Neural progenitor cell (in vitro differentiated cells): ENCODE measurements around the gene CTSO. TPM values are rescaled to one million over a fixed set of nuclear protein-coding genes. Genes with fewer than 3 reads are reported as not detected.

ENCODE experiments used
- DNase-seq: peaks from one replicate; pipeline ENCODE4 v3.0.0-alpha.2; 2016; ENCODE audit warnings: low spot score
- H2AFZ ChIP-seq: fragments of 200-600 bp; sonication (generic); replicated peaks from 2 replicates; pipeline ENCODE4 v1.6.1; 2016; ENCODE audit warnings: antibody characterized with exemption
- H3F3A ChIP-seq: fragments of 200-600 bp; sonication (generic); 2 replicates; pipeline ENCODE4 v1.6.1; 2016; ENCODE audit warnings: antibody characterized with exemption, low read depth
- H3K27ac ChIP-seq: fragments of 200-600 bp; sonication (generic); 2 replicates; pipeline ENCODE4 v1.5.1; 2016; ENCODE audit warnings: mild to moderate bottlenecking
- H3K27me3 ChIP-seq: fragments of 200-600 bp; sonication (generic); 2 replicates; pipeline ENCODE4 v1.6.1; 2016; ENCODE audit warnings: mild to moderate bottlenecking, moderate library complexity
- H3K36me3 ChIP-seq: fragments of 200-600 bp; sonication (generic); 2 replicates; pipeline ENCODE4 v1.5.1; 2016
- H3K4me1 ChIP-seq: fragments of 200-600 bp; sonication (generic); 2 replicates; pipeline ENCODE4 v1.6.1; 2016; ENCODE audit warnings: mixed run types
- H3K4me2 ChIP-seq: fragments of 200-600 bp; sonication (generic); 2 replicates; pipeline ENCODE4 v1.6.1; 2016
- H3K4me3 ChIP-seq: fragments of 200-600 bp; sonication (generic); 2 replicates; pipeline ENCODE4 v1.5.1; 2016
- H3K79me2 ChIP-seq: fragments of 200-600 bp; sonication (generic); 2 replicates; pipeline ENCODE4 v1.6.1; 2016; ENCODE audit warnings: low read depth
- H3K9ac ChIP-seq: fragments of 200-600 bp; sonication (generic); 2 replicates; pipeline ENCODE4 v1.6.1; 2016
- H3K9me3 ChIP-seq: fragments of 200-600 bp; sonication (generic); 2 replicates; pipeline ENCODE4 v1.5.1; 2016; ENCODE audit warnings: low read depth
- H4K20me1 ChIP-seq: fragments of 200-600 bp; sonication (generic); 2 replicates; pipeline ENCODE4 v1.6.1; 2016; ENCODE audit warnings: low read depth
- H3K27ac Mint-ChIP-seq: 3 replicates; pipeline ENCODE4 v1.8.0; 2021; ENCODE audit warnings: mixed read lengths
- H3K27me3 Mint-ChIP-seq: 2 replicates; pipeline ENCODE4 v1.8.0; 2022; ENCODE audit warnings: low read depth, mild to moderate bottlenecking, inconsistent platforms, moderate library complexity, mixed read lengths; ENCODE audit not compliant: insufficient read depth
- H3K36me3 Mint-ChIP-seq: 3 replicates; pipeline ENCODE4 v1.8.0; 2021; ENCODE audit warnings: mixed read lengths
- H3K4me1 Mint-ChIP-seq: 3 replicates; pipeline ENCODE4 v1.8.0; 2021; ENCODE audit warnings: mixed read lengths
- H3K4me3 Mint-ChIP-seq: 3 replicates; pipeline ENCODE4 v1.8.0; 2021; ENCODE audit warnings: mild to moderate bottlenecking, moderate library complexity, mixed read lengths
- H3K9me3 Mint-ChIP-seq: 3 replicates; pipeline ENCODE4 v1.8.0; 2020; ENCODE audit warnings: mixed read lengths
- EZH2 ChIP-seq: fragments of 200-600 bp; sonication (generic); IDR thresholded peaks from 2 replicates; pipeline ENCODE4 v1.6.1; 2017; ENCODE audit warnings: antibody characterized with exemption, mild to moderate bottlenecking, moderate library complexity
- EZH2phosphoT487 ChIP-seq: fragments of 200-600 bp; sonication (generic); IDR thresholded peaks from 2 replicates; pipeline ENCODE4 v1.6.1; 2017; ENCODE audit warnings: antibody characterized with exemption
- total RNA-seq: library from RNA; depleted of rRNA; stranded (reverse); fragments of >200 nt; gene quantifications from 2 replicates; pipeline ENCODE4 v1.2.3, GENCODE V29; 2015; ENCODE audit warnings: low replicate concordance
- TF ChIP-seq, protein P1 (sequence below): fragments of 200-600 bp; sonication (generic); IDR thresholded peaks from 2 replicates; pipeline ENCODE4 v1.5.1; 2017; ENCODE audit warnings: antibody characterized with exemption, mild to moderate bottlenecking

CTSO gene
- total RNA-seq, 1 donor from 2014 or later = 3.2 TPM

DNA sequence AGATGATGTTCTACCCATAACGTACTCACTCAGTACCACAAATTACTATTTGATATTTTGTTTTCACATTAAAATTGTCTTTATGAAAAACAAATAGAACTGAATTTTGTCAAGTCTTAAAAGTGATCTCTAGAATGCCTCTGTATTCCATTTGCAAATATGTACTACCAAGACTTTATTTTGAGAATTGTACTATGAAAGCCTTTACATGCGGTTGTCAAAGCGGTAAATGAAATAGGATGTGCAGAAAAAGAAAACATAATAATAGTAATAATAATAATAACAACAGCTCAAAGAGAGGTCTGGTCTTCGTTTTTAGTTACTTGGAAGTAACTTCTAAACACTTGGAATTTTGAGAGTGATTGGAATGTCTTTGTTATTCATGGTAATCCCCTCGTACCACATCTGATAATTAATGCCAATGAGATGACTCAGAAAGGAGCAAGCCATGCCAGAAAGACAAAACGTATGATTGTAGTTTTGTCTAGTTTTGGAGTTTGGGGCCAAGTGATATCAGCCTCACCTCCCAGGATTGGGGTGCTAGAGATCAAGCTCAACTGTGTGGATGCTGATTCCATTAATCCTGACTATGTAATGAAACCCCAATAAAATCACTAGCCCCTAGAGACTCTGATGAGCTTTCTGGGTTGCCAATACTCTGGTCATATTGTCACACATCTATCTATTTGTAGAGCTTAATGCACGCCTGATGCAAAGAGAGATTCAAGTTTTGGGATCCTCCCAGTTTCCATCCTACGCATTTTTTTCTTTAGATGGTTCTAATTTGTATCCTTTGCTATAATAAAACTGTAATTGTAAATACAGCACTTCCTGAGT is 20.2 kb upstream of the CTSO start:
- no peak overlapping the region for H3K27ac ChIP-seq
- no peak overlapping the region for H3K4me3 ChIP-seq
- H2AFZ ChIP-seq = no peak overlapping the region
- no peaks in the 10 kb centered on the region for H3K36me3 ChIP-seq
- Mint-ChIP-seq H3K4me3 (no peak overlapping the region), H3K36me3 (no peaks in the 10 kb centered on the region), H3K27me3 (peaks cover 2% of the 10 kb centered on the region), H3K4me1 (peaks cover 8% of the 10 kb centered on the region), H3K9me3 (peaks cover 8% of the 10 kb centered on the region), H3K27ac (no peak overlapping the region)
- TF ChIP-seq, protein P1, sequence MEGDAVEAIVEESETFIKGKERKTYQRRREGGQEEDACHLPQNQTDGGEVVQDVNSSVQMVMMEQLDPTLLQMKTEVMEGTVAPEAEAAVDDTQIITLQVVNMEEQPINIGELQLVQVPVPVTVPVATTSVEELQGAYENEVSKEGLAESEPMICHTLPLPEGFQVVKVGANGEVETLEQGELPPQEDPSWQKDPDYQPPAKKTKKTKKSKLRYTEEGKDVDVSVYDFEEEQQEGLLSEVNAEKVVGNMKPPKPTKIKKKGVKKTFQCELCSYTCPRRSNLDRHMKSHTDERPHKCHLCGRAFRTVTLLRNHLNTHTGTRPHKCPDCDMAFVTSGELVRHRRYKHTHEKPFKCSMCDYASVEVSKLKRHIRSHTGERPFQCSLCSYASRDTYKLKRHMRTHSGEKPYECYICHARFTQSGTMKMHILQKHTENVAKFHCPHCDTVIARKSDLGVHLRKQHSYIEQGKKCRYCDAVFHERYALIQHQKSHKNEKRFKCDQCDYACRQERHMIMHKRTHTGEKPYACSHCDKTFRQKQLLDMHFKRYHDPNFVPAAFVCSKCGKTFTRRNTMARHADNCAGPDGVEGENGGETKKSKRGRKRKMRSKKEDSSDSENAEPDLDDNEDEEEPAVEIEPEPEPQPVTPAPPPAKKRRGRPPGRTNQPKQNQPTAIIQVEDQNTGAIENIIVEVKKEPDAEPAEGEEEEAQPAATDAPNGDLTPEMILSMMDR = no peak
- TF ChIP-seq EZH2phosphoT487 (no peak), EZH2 (no peak)
- DNase-seq = peak; percentile 15
- H3F3A ChIP-seq = no peaks in the 10 kb centered on the region
- H3K9ac ChIP-seq = no peak overlapping the region
- H3K27me3 ChIP-seq = no peaks in the 10 kb centered on the region
- H3K4me1 ChIP-seq = no peaks in the 10 kb centered on the region
- no peak overlapping the region for H3K4me2 ChIP-seq
- no peaks in the 10 kb centered on the region for H3K9me3 ChIP-seq
- no peaks in the 10 kb centered on the region for H4K20me1 ChIP-seq
- no peaks in the 10 kb centered on the region for H3K79me2 ChIP-seq

DNA sequence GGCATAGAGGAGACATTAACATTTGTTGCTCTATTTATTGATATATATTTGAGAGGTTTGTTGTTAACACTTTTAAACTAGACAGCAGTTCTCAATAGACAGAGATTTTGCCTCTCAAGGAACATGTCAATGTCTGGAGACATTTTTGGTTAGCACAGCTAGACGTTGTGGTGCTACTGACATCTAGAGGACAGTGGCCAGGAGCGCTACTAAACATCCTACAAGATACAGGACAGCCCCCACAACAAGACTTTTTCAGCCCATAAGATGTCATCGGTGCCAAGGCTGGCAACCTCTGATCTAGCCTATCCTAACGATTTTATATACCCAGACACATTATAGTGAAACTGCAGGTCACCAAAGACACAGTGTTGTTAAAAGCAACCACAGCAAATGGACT is 18.4 kb upstream of the CTSO start:
- Histone ChIP-seq H3K4me1 (no peaks in the 10 kb centered on the region), H3K27me3 (no peaks in the 10 kb centered on the region)
- peak; percentile 53 for DNase-seq

DNA sequence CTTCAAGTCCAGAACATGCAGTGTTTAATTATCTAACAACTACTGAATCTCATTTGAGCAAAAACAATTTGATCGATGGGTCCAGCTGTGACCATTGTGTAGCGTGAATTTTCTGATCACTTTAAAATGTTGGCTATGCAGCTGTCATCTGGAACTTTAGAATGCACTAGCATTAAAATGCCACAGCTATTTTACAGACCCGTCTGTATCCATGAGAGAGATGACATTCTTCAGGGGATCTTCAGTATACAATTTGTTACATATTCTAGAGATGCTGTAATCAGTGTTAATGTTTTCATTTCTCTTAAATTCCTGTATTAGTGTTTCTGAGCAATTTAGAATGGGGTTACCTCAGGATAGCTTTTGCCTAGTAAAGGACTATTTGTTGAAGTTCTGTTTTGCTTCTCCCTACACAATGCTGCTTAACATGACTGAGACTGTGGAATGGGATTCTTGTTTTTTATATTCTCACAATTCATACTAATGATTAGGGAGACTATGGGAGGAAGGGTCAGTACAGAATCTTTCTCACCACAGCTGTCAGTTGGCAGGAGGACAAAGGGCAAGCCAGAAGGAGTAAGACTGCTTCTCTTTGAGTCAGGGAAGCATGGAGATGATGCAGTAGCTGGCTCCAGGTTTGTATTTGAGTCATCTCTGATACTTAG is 13.2 kb upstream of the CTSO start:
- Histone ChIP-seq H4K20me1 (no peaks in the 10 kb centered on the region), H3K4me3 (no peak overlapping the region), H3K9ac (no peak overlapping the region), H3F3A (no peaks in the 10 kb centered on the region), H3K4me2 (no peak overlapping the region), H3K9me3 (no peaks in the 10 kb centered on the region), H2AFZ (no peak overlapping the region), H3K36me3 (no peaks in the 10 kb centered on the region), H3K27me3 (no peaks in the 10 kb centered on the region), H3K79me2 (no peaks in the 10 kb centered on the region), H3K27ac (no peak overlapping the region), H3K4me1 (no peaks in the 10 kb centered on the region)
- DNase-seq = no peak
- no peak for TF ChIP-seq EZH2
- no peak for TF ChIP-seq EZH2phosphoT487
- TF ChIP-seq, protein P1 = no peak
- Mint-ChIP-seq H3K27ac (peak overlapping the region; percentile 58), H3K9me3 (peaks cover 5% of the 10 kb centered on the region), H3K4me1 (peaks cover 15% of the 10 kb centered on the region), H3K36me3 (no peaks in the 10 kb centered on the region), H3K4me3 (no peak overlapping the region), H3K27me3 (peaks cover 4% of the 10 kb centered on the region)

More for the DNA sequence above, 18.4 kb upstream of the CTSO start:
- no peak overlapping the region for H3K27ac Mint-ChIP-seq
- peaks cover 10% of the 10 kb centered on the region for H3K4me1 Mint-ChIP-seq
- Histone ChIP-seq H3K79me2 (no peaks in the 10 kb centered on the region), H2AFZ (no peak overlapping the region), H4K20me1 (no peaks in the 10 kb centered on the region), H3K9me3 (no peaks in the 10 kb centered on the region), H3K36me3 (no peaks in the 10 kb centered on the region), H3K4me2 (no peak overlapping the region), H3K4me3 (no peak overlapping the region), H3K9ac (no peak overlapping the region), H3K27ac (no peak overlapping the region), H3F3A (no peaks in the 10 kb centered on the region)
- no peak overlapping the region for H3K4me3 Mint-ChIP-seq
- peaks cover 5% of the 10 kb centered on the region for H3K9me3 Mint-ChIP-seq
- H3K36me3 Mint-ChIP-seq = no peaks in the 10 kb centered on the region
- peaks cover 6% of the 10 kb centered on the region for H3K27me3 Mint-ChIP-seq
- no peak for TF ChIP-seq EZH2
- TF ChIP-seq, protein P1 = peak; percentile 60
- no peak for TF ChIP-seq EZH2phosphoT487
